HG03565 (cell line): Measurements from ENCODE around the gene METTL21A.

ENCODE experiments used
- ATAC-seq: cut with Tn5 transposase; IDR thresholded peaks from one replicate; pipeline ENCODE4 v1.9.1; 2021; ENCODE audit warnings: mild to moderate bottlenecking, moderate library complexity; ENCODE audit not compliant: unreplicated experiment

METTL21A gene

GRCh38 chr2:207565736-207566500, 59.3 kb downstream of the METTL21A start:
- no peak for ATAC-seq
